HG03575 (cell line): ENCODE data around the gene IL1RAPL1.

Experiments used
- ATAC-seq: cut with Tn5 transposase; IDR thresholded peaks from one replicate; pipeline ENCODE4 v1.9.1; 2021; ENCODE audit not compliant: unreplicated experiment, insufficient number of reproducible peaks, low FRiP score; ENCODE audit errors: extremely low read depth

IL1RAPL1 gene

DNA sequence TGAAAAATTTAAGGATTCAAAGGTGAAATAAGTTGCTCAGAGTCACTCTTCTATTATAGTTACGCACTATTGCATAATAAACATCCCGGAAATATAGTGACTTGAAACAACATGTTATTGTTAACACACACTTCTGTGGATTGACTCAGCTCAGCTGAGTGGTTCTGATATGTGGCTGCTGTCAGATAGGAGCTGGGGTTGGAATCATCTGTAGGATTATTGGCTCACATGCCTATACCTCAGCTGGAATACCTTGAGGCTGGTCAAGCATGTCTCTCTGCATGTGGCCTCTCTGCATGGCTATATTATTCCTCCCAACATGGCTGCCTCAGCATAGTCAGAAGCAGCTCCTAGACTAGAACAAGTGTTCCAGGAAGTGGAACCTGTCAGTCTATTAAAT, 1141.4 kb downstream of the IL1RAPL1 start:
- ATAC-seq = no peak

DNA sequence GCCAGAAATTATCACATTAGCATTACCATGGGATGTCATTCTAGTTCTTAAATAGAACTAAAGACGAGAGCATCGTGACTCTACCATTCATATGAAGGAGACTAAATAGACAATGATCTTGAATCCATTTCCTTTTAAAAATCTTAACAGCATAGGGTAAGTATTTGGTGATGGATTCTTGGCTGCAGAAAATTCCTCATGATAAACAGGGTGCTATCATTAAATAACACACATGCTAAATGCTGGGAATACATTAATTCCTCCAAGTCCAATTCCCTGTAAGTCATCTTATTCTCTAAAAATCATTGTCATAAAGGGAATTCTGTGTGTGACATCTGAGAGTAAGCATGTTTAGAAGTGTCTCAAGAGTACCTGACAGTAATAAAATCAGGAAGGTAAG, 1157.7 kb downstream of the IL1RAPL1 start:
- ATAC-seq = no peak

DNA sequence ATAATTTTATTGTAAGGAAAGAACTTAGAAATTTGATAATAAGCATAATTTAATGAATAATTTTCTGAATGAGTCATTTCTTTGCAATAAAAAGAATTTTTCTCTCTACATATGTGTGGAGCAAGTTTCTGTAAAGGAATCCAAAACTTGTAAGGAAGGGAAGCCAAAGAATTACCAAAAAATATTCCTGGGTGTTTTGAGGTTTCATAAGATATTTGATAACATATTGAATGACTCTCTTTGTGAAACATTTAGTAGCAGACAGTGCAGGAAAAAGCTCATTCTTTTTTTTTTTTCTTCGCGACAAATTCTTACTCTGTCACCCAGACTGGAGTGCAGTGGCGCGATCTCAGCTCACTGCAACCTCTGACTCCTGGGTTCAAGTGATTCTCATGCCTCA, 1159.1 kb downstream of the IL1RAPL1 start:
- no peak for ATAC-seq

DNA sequence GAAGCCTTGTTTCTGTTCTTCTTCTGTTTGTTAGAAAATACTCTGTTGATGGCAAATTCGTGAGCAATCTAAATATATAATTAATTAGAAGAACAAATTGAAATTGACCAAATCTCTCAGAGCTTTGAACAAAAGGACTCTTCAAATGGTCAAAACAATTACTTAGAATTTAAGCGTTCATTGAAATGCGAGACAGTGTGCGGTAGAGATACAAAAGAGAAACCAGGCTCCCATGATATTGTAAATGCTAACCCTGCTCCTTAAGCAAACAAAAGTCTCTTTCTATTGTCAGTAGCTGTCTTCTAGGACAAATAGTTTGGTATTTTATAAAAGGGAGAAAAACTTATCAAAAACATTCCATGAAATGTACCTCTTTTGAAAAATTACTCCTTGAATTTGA, 1174.8 kb downstream of the IL1RAPL1 start:
- ATAC-seq = no peak

DNA sequence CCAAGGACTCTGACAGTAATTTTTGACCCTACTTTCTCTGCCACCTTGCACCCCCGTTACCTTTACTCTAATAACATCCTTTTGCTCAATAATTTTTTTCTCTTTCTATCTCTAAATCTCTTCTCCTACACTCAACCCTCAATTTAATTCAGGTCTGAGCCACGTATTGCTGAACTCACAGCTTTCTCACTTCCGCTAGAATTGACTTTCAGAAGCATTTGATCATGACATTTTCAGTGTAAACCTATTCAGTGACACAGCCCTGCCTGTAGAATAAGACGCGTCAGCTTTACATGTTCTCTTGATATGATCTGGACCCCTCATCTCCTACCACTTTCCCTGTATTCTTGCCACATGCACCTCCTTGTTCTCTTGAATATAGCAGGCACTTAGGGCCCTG, 1188.6 kb downstream of the IL1RAPL1 start:
- no peak for ATAC-seq

DNA sequence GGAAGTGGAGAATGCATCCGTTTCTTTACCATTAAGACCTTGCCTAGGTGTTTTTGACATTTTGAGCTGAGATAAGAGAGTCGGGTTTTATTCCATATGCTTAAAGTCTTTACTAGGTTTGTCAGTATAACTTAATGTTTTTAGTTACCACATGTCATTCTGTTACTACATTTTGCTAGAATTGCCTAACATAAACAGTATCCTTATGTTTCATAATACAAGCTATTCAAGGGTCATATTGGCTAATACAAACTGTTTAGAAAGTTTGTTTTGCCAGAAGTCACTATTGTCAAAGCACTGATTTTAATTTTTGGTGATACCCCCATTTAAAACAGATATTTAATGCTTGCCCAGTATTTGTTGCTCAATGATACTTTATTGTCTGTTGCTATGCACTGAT, 1200.4 kb downstream of the IL1RAPL1 start:
- no peak for ATAC-seq

DNA sequence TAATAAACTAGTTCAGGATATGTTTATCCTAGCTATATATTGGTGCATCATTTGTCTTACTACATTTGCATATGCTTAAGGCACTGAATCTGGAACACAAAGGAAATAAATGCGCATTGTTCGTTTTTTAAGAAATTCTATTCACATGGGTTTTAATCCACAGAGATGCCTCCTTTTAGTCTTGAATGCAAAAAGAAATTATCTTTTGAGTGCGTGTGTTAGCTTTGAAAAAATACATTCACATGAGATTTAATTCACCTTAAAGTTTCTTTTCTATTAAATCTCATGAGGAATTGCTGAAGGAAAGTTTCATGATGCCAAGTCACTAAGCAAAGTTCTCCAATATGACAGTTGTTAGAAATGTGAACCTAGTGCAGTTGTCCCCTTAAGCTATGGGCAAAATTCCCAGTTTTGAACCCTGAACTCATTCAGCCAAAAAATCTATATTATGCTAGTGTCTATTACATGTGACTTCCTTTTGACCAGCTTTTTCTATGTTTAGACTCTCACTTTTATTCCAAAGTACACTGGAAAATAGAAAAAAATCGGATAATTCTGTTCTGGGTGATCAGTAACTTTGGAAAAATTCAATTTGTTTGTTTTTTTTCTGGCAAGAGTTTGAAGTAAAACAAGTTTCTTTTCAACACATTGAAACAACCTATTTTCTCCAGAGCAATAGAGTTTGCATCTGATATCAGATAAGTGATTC, 1201.9 kb downstream of the IL1RAPL1 start:
- no peak for ATAC-seq

DNA sequence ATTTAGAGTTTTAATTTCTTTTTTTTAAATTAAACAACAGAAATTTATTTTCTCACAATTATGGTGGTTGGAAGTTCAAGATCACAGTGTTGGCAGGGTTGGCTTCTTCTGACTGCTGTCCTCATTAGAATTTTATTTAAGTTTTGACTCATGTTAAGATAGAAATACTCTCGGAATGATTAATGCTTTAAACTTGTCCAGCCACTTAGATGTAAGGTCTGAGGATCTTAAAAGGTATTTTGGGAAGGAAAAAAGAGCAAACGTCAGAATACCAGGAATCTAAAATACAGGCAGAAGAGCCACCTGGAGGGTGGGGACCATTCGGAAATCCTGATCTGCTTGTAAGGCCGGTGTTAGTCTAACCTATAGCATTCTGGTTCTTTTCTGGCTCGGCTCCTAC, 1205.1 kb downstream of the IL1RAPL1 start:
- ATAC-seq = no peak

DNA sequence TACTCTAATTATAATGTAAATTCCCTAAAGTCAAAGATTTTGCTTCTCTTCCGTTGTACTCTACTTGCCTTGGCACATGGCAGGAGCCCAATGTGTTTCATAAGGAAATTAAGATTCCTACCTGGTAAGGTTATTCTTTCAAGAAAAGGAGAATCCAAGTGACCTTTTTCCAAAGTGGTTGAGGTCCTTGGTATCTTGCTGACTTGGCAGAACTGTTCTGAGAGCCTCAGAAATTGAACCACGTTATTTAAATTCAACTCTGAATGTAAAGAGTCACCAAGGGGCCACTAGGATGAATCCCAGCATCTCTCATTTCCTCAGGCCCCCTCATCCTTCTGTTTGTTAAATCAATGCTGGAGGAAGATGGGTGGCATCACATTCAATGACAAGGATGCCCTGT, 1209.9 kb downstream of the IL1RAPL1 start:
- ATAC-seq = no peak

DNA sequence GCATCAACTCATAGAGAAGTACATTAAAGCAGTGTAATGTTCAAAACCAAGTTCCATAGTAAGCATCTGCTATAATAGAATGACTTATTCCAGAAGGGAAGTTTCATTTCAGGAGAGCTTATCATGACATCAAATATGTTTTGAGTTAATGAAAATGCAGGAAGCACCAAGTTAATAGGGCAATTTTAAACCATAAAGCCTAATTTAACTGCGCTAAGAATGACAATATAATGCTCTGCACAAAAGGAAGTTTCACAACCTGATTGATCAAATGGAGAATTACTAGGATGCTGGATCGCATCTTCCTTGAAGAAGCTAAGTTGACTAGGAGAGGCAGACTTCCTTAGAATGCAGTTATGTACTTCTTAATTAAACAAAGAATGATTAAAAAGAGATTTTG, 1211.2 kb downstream of the IL1RAPL1 start:
- ATAC-seq = no peak

DNA sequence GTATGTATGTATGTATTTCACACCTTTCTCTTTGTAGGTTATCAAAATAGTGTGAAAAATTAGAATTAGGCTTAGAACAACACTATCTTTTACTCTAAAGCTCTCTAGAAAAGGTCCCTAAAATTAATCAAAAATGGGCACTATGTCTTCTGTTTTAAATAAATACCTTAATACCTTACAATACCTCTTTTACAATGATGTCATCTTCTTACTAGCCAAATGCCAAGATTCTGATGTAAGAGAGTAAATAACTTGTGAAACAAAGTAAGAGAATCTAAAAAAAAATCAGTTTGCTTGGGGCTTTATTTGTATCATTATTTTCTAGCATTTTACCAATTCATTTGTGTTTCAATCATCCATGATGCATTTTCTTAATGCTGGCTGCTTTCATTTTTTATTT, 1225.9 kb downstream of the IL1RAPL1 start:
- no peak for ATAC-seq

DNA sequence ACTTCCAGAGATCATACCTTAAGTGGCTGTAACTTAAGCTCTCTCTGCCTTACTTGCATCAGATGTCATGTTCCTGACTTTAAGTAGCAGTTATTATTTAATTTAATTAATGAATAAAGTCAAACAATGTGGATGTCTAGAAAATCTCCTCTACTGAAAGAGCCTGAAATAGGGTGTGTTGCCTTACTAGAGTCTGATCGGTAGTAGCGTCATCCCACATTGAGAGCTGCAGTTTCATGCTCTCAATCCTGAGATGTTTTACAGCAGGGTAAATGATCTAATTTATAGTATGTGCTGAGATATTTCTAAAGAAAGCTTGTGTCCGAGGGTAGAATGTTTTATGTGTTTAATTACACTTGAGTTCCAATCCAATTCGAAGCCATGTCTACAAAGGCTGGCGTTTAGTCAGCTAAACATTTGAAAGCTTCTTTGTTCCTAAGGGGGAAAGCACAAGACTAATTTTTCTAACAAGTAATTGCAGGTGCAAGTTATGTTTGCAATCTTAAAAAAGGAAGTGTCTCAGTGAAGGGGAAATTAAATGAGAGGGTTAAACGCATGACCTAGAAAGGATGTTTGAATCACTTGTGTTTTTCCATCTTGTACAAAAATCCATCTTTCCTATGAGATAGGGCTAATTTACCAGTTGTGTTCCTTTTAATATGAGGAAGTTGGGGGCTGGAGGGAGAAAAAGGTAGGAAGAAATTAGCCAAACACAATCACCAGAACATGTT, 1237.1 kb downstream of the IL1RAPL1 start:
- no peak for ATAC-seq

DNA sequence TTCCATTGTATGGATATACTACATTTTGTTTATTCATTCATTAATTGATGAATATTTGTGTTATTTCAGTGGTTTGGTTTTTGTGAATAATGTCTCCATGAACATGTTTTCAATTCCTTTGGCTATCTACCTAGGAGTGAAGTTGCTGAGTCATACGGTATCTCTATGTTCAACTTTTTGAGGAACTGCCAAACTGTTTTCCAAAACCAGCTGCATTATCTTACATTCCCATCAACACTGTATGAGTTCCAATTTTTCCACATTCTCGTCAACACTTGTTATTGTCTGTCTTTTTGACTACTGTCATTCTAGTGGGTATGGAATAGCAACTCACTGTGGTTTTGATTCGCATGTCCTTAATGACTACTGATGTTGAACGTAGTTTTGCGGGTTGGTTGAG, 1239.5 kb downstream of the IL1RAPL1 start:
- ATAC-seq = no peak

DNA sequence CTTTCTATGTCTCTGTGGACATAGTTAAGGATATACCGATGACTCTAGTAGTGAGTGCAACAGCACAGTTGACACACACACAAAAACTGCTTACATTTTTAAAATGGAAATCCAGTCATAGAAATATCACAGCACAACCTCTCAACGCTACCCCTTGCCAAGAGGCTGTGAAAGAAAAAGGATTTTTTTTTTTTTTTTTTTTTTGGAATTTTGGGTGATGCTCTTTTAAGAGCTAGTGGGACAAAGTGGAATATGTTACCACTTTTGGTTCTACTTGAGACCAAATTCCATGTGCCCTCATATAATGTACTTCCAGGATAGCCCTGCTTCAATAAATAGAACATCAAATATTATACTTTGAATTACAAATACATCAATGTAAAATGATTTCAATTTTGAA, 1247.1 kb downstream of the IL1RAPL1 start:
- no peak for ATAC-seq

DNA sequence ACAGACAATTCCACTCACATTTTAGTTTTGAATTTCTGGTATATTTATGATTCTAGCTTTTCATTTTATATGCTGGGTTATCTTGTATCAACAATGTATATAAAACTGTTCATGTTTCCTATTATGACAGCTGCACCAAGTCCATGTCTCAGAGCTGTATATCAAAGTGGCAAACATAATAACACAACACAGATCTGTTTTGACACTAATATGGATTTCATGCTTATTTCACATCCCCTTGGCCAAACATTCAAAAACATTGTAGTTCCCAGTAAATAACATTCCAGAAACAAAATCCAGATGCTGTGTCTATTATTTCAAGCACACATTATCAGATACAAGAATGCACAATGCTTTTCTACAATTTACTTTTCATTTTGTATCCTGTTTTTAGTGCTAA, 1247.5 kb downstream of the IL1RAPL1 start:
- no peak for ATAC-seq

DNA sequence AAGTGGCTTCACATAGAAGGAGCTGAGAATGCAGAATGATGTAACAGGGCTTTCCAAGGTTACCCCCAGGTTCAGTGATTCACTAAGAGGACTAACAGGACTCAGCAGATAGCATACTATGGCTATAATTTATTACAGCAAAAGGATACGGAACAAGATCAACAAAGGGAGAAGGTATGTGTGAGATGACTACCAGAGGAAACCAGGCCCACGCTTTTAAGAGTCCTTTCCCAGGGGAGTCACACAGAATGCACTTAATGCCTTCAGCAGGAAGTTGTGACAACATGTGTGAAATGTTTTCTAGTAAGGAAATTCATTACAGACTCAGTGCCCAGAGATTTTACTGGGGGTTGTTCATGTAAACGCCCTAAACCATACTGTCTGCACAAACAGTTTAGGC, 1254.5 kb downstream of the IL1RAPL1 start:
- ATAC-seq = no peak

DNA sequence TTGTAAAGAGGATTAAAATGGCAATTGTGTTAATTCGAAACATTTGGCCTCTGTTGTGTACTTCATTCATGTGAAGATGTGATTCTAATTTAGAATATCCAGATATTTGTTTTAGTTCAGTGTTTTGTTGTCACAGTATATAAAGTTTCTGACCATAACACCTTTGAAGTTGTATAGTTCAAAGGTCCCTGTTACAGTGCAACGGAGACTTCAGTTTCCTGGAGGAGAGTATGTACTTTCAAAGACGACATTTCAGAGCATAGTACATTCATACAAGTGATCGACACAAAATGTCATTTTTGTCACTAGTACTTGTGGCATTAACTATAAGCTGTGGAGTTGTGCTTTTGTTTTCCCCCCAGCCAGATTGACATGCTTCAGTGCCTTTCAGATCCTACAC, 1255.3 kb downstream of the IL1RAPL1 start:
- no peak for ATAC-seq

DNA sequence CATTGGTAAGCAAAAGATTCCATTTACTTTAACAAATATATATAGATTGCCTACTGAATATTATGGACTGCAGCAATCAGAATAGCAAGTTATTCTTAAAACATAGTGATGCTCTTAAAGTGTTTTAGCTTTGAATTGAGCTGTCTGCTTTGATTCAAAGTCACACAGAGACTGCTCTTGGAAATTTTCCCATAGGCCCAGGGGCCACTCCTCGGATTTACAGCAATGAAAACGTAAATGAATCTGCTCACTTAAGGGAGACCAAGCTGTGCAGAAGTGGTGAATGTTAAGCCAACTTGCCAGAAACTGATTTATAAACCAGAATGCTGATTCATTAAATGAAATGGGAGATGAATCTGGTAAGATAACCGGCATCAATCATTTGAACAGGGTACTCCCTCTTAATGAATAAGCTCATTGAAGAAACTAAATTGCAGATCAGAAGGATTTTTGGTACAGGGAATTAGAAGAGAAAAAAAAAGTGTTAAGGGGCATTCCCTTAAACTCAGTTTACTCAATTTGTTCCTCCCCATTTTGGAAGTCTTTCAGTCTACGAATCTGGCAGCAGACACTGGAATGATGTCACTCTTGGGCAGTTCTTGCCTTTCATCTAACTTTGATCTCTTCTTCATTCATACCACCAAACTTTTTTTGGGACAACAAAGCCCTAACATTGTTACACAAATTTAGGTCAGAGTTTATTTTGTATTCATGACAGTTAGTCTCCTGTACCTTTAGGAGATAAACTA, 1264.8 kb downstream of the IL1RAPL1 start:
- ATAC-seq = no peak

DNA sequence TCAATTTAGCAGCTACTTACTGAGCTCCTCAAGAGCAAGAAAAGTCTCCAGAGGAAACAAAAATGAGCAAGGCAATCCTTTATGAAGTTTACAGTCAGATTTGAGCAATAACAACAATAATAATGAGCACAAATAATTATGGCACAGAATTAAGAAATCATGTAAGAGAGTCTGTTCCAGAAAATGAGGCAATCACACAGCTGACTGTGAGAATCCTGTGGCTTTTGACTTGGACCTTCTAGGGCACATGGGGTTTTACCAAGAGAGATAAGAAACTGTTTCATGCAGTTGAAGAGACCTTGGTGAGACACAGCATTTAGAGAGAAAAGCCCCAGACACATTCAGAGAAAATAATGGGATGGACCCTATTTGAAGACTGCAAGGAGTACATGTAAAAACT, 1265.5 kb downstream of the IL1RAPL1 start:
- ATAC-seq = no peak

DNA sequence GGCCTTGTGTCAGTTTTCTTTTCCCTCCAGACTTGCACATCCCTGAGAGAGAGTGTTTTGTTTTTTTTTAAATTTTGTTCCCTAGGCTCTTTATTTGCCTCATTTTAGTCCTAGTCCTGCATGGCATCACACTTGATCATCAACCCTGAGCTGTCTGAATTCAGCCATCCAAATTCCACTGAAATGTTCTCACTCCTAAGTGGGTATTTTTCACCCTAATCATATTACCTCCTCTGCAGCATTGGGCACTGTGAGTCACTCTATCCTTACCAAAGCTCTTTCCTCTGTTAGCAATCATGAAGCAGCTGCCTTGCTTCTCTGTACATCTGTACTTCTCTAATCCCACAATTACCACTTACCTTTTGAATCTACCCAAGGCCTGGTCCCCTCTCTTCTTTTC, 1271.5 kb downstream of the IL1RAPL1 start:
- ATAC-seq = no peak
